H1 (cell line): ENCODE data around the gene ANKEF1. TPM values are rescaled to one million over a fixed set of nuclear protein-coding genes. Genes with fewer than 3 reads are reported as not detected.

Source experiments
- CHD2 ChIP-seq: IDR thresholded peaks from 2 replicates; pipeline ENCODE4 v1.6.1; 2012; ENCODE audit warnings: low read length, improper control_type of control experiment
- JUND ChIP-seq: IDR thresholded peaks from 2 replicates; pipeline ENCODE4 v1.6.1; 2011; ENCODE audit warnings: mild to moderate bottlenecking, improper control_type of control experiment, low read length
- RAD21 ChIP-seq, 2 experiments: IDR thresholded peaks in 1 of 2; conservative IDR thresholded peaks in 1 of 2; 2 replicates each; pipeline ENCODE4 v1.6.1; 2011; ENCODE audit warnings: low read depth in 2 of 2, low read length in 2 of 2, improper control_type of control experiment in 1 of 2, inconsistent platforms in 1 of 2, mild to moderate bottlenecking in 1 of 2, moderate library complexity in 1 of 2
- RBBP5 ChIP-seq: IDR thresholded peaks from 2 replicates; pipeline ENCODE4 v1.7.1; 2012; ENCODE audit warnings: low read depth, mild to moderate bottlenecking, inconsistent platforms, low read length, moderate library complexity, borderline replicate concordance
- SIN3A ChIP-seq, 2 experiments: IDR thresholded peaks in 1 of 2; conservative IDR thresholded peaks in 1 of 2; 2 replicates each; pipeline ENCODE4 v1.6.1; 2011 to 2012; ENCODE audit warnings: low read length in 2 of 2, improper control_type of control experiment in 1 of 2, low read depth in 1 of 2, mild to moderate bottlenecking in 1 of 2
- SP2 ChIP-seq: IDR thresholded peaks from 2 replicates; pipeline ENCODE4 v1.6.1; 2012; ENCODE audit warnings: mild to moderate bottlenecking, low read length, inconsistent platforms
- SUZ12 ChIP-seq: fragments of 200-600 bp; sonication (generic); IDR thresholded peaks from 2 replicates; pipeline ENCODE4 v1.6.1; 2012; ENCODE audit warnings: mild to moderate bottlenecking, inconsistent platforms, low read length, moderate library complexity, mixed read lengths
- TEAD4 ChIP-seq: IDR thresholded peaks from 2 replicates; pipeline ENCODE4 v1.6.1; 2012; ENCODE audit warnings: low read depth, low read length, inconsistent platforms, mixed read lengths
- polyA plus RNA-seq, 7 experiments: library from polyadenylated mRNA; depleted of rRNA in 3 of 7; stranded (reverse) in 5 of 7; unstranded in 2 of 7; fragments of >200 nt in 5 of 7; fragments of 200-250 nt in 2 of 7; gene quantifications; 1 replicate in 5 of 7; 2 replicates in 1 of 7; 4 replicates in 1 of 7; pipeline versions ENCODE4 v1.2.1 to v1.2.3, GENCODE V29; 2011 to 2013; ENCODE audit warnings: missing spikeins in 2 of 7, mixed read lengths in 2 of 7
- total RNA-seq: library from RNA; stranded (reverse); fragmentation: NEBNext Ultra II Directional; extraction: Animal tissue kit (Norgen Biotek cat#: 25700); gene quantifications from 2 replicates; pipeline ENCODE4 v1.2.1, GENCODE V29; 2021

ANKEF1 gene
- total and polyA plus RNA-seq, 2 of the 8 experiments (the other 6 are each of a cell fraction or from before 2014, with no cell fraction given) = 2.8 to 10.0 TPM

DNA sequence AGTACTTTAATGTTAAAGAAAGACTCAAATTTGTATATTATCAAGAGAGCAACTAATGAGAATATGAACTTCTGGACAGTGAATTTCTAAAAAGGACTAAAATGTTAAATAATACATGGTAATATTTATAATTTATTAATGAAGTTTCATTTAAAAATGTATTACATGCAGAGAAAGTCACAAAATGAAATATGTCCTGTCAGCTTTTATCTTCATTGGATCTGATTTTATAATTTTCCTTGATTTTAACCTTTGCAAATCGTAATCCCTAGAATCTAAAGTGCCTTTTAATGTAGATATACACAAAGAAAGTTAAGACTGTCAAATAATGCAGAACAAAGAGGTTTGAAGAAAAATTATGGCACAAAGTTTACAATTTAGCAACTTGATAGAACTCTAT is 16.4 kb downstream of the ANKEF1 start (continued):
- no peak for TF ChIP-seq SP2
- no peak for TF ChIP-seq TEAD4
- TF ChIP-seq SUZ12 = no peak
- no peak for TF ChIP-seq JUND
- TF ChIP-seq RBBP5 = no peak
- no peak for TF ChIP-seq RAD21 (IDR thresholded peaks at IDR 0.05 in 1 of 2, conservative IDR thresholded peaks at IDR 0.05 in 1 of 2; ENCODE audit: low read depth in 2 of 2, low read length in 2 of 2)
- TF ChIP-seq SIN3A (conservative IDR thresholded peaks at IDR 0.05 in 1 of 2, IDR thresholded peaks at IDR 0.05 in 1 of 2; ENCODE audit: low read depth in 1 of 2, low read length in 2 of 2) = no peak
- TF ChIP-seq CHD2 = no peak
